Stimulated activated CD8-positive, alpha-beta memory T cell treated with anti-CD3 and anti-CD28 coated beads, Interleukin-2, amount 100 ng/mL, for 48 hours (primary cell): ENCODE data around the gene BTG2.
"Not testable (repeated sequence)": the region's sequence is repeated elsewhere in the genome, so short reads cannot be mapped to it uniquely, and the experiment has no call there.

ENCODE experiments used
- DNase-seq, 2 donors: peaks; one replicate each; pipeline ENCODE4 v3.0.0-alpha.2; 2020; ENCODE audit warnings: low read depth in 2 of 2

BTG2 gene

GRCh38 chr1:203291201-203292096, 13.9 kb upstream of the BTG2 start:
- no peak for DNase-seq

GRCh38 chr1:203295796-203296195, 9.5 kb upstream of the BTG2 start:
- no peak for DNase-seq

DNA sequence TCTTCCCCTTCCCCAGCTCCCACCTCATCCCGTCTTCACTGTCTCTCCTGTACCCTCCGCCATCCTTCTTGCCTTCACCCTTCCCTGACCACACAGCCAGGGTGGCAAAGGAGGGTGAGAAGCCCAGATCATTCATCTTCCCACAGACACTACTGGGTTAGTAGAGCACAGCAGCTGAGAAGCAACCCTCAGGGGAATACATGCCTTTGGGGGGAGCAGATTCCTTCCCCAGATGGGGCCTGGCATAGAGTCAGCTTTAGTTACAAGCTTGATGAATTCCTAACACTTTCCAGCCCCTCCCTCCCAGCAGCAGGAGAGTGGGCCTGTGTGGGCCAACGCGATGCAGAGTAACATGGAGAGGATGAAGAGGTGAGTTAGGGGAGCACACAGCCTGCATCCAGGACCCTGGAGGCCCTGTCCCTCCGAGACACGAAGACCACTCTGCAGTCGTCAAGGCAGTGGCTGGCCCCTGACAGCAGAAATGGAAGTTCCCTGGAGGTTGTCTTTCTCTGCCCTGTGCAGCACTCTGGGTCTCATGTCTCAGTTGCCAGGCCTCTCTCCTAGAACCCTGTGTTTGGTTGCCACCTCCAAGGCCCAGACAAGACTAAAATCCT, 8.8 kb upstream of the BTG2 start:
- DNase-seq, result no peak

DNA sequence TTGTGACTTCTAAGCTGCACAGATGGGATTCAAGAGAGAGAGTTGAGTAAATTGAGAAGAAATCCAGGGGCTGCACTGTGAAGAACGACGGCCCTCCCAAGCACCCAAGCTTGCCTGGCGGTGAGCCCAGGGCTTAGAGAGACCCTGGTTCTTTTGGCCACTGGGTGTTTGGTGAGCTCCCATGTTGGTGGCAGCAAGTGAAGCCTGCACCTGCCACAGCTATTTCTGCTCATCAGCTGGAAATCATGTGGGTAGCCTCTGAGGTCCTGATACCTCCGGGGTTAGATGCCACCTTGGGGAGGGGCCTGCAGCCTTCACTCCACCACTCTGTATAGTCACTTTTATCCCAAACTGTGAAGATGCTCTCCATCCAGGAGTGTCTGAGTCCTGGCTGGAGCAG, 6.2 kb upstream of the BTG2 start:
- no peak for DNase-seq

DNA sequence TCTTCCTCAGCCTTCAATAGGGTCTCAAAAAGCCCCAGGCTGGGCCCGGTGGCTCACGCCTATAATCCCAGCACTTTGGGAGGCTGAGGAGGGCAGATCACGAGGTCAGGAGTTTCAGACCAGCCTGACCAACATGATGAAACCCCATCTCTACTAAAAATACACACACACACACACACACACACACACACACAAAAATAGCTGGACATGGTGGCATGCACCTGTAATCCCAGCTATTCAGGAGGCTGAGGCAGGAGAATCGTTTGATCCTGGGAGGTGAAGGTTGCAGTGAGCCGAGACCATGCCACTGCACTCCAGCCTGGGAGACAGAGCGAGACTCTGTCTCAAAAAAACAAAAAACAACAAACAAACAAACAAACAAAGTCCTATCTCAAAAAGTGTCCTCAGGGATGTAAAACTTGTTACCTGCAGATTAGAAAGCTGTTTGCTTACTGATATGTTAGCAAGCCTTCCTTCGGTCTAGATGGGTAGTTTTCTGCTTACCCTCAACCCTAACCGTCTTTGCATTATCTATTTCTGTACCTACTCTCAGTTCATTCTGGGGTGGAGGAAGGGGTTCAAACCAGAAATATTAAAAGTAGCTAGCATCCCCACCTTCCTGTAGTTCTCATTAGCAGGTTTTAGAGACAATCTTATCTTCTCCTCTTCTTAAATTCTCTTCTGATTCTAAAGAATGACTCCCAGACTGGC, 5.4 kb upstream of the BTG2 start:
- DNase-seq, result not testable (repeated sequence)

DNA sequence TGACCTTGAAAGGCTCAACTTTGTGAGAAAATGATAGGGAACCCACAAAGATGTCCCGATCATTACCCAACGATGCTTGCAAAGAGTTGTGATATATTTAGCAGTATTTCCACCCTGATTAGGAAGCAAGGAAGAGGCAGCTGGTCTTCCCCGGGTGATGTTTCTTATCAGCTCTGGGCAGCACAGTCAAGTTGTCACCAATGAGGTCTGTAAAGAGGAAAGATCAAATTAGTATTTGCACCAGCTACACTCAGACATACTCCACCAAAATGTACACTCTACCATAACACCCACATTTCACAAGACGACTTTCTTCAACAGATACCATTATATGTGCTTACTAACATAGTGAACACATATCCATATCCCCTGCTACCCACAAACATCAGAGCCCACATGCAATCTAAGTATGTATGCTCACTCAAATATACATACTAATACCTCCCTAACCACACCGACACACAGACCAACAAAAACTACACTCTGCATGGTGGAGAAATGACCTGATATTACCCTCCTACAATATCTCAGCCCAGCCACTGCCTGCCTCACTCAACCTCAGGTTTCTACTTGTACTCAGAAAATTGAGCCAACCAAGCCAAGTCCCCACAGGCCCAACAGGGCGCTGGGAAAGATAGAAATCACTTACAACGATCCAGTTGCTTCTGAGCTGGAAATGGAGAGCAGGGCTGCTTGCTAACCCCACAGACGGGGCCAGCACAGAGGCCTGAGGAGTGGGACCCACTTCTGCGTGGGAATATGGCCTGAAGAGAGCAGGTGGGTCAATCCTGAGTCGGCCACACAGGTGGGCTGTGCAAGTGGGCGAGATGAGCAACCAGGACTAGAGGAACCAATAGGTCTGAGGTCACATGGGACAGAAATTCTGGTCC, 4.6 kb upstream of the BTG2 start:
- no peak for DNase-seq

DNA sequence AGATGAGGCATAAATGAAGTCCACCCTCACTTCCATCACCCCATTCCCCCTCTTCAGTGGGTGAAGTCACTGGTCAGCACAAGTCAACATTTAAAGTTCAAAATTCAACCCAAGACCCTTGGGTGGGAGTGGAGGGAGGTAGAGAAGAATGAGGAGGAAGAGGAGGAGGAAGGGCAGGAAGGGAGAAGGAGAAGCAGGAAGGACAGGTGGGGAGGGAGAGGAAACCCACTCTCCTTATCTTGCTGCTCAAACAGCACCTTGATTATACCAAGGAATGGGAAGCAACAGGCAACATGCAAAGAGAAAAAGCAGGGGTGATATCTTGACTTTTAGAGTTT, 4.0 kb upstream of the BTG2 start:
- DNase-seq, result no peak

- DNase-seq, result no peak
Observed at GRCh38 chr1:203302456-203302855, 2.9 kb upstream of the BTG2 start.

DNA sequence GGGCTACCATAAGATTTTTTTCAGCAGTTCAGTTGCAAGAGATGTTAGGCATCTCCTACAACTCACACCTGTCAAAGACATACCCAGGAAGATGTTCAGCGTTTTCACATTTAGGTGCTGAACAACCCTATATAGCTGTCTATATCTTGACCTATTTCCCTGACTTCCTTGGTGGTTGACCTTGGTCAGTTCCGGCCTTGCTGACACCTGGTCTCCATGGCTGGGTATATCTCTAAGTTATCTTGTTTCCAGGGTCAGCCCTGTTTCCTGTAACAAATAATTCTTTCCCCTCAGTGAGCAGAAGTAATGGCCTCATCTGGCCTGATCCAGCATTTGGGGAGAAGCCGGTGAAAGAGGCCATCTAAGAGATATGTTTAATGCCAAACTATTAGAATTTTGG, 2.4 kb upstream of the BTG2 start:
- DNase-seq, result no peak

GRCh38 chr1:203304391-203304918, 864 bp upstream of the BTG2 start:
- no peak for DNase-seq

- no peak for DNase-seq
Observed at GRCh38 chr1:203305809-203306088, 430 bp downstream of the BTG2 start.

GRCh38 chr1:203306089-203306964, 1.0 kb downstream of the BTG2 start:
- no peak for DNase-seq

DNA sequence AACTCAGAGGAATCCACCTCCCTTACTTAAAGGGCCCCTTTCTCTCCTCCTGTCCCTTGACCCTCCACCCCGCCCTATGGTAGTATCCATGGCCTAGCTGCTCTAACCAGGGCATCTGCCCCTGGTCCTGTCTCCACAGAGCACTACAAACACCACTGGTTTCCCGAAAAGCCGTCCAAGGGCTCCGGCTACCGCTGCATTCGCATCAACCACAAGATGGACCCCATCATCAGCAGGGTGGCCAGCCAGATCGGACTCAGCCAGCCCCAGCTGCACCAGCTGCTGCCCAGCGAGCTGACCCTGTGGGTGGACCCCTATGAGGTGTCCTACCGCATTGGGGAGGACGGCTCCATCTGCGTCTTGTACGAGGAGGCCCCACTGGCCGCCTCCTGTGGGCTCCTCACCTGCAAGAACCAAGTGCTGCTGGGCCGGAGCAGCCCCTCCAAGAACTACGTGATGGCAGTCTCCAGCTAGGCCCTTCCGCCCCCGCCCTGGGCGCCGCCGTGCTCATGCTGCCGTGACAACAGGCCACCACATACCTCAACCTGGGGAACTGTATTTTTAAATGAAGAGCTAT, 1.7 kb downstream of the BTG2 start:
- DNase-seq, result no peak

DNA sequence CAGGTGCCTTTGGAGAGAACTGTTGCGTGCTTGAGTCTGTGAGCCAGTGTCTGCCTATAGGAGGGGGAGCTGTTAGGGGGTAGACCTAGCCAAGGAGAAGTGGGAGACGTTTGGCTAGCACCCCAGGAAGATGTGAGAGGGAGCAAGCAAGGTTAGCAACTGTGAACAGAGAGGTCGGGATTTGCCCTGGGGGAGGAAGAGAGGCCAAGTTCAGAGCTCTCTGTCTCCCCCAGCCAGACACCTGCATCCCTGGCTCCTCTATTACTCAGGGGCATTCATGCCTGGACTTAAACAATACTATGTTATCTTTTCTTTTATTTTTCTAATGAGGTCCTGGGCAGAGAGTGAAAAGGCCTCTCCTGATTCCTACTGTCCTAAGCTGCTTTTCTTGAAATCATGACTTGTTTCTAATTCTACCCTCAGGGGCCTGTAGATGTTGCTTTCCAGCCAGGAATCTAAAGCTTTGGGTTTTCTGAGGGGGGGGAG, 2.4 kb downstream of the BTG2 start:
- DNase-seq, result no peak

GRCh38 chr1:203308328-203308922, 3.1 kb downstream of the BTG2 start:
- DNase-seq, result no peak

- DNase-seq, result no peak
Observed at GRCh38 chr1:203308923-203309331, 3.6 kb downstream of the BTG2 start.

GRCh38 chr1:203311368-203312301, 6.3 kb downstream of the BTG2 start:
- no peak for DNase-seq

GRCh38 chr1:203314025-203314759, 8.9 kb downstream of the BTG2 start:
- DNase-seq, result not testable (repeated sequence)
